Heart left ventricle (tissue), 13 donors: ENCODE measurements around the gene TMEM185B.

Source experiments
- POLR2A ChIP-seq, 2 donors: fragments of 450-650 bp; IDR thresholded peaks; one replicate each; pipeline ENCODE4 v1.6.1; 2017; ENCODE audit warnings: antibody characterized with exemption in 2 of 2, mild to moderate bottlenecking in 2 of 2, moderate library complexity in 2 of 2
- TF ChIP-seq, protein P1 (sequence below), 12 donors: fragments of 200-600 bp; sonication (generic) in 4 of 12; IDR thresholded peaks; one replicate each; pipeline versions ENCODE4 v1.5.0 to v1.8.0; 2018 to 2022; ENCODE audit warnings: antibody characterized with exemption in 12 of 12, mild to moderate bottlenecking in 5 of 12
- donor health status: ischemic (EF 13 %, LVEDD 7.1; RV severe dilation, severe dysfunction).
- donor health status: DM: no; HTN: yes; CAD: no.
- donor health status: DM: no; HTN: no; CAD: no.
- donor health status: ischemic (EF 25% LVEDD 6.9; RV normal size, moderate dysfunction).
- donor health status: ischemic (EF 25% LVEDD 5.7; RV mildly dilated, moderate dysfunction).
- donor health status: ischemic (EF 35%, LVEDD 5.7; RV mildly dilated, moderate dysfunction).
- donor health status: nonischemic (EF 11% LVEDD 7.7; RV severe dilation, severe dysfunction).
- donor health status: DM: yes; HTN: yes; CAD: no.
- donor health status: PGD.
- donor health status: ischemic (EF 29% LVEDD 5.4; RV normal size, mild dysfunction).
- donor health status: nonischemic (EF 23%, LVEDD 6.1; RV moderate dilation, normal function).

DNA sequence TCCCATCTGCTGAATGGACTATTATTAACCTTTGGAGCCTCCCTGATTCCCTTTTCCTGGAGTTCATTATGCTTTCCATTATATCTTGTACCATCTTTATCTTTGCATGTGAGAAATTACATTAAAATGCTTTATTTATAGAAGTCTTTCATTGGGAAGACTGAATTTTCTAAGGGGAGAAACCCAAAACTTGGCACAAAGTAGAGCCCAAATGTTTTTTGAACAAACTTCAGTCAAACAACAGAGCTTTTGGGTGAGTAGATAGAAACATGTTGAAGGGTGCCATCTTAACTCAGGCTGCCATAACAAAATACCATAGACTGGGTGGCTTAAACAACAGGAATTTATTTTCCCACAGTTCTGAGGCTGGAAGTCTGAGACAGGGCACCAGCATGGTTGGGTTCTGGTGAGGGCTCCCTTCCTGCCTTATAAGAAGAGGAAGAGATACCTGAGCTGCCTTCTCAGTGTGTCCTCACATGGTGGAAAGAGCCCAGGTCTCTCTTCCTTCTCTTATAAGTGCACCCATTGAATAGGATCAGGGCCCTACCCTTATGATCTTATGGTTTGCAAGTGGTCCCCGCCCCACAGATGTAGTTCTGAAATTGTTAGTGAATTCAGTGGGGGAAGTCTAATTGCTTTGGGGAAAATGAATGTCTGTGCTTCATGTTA is 48.6 kb upstream of the TMEM185B start:
- TF ChIP-seq, protein P1, sequence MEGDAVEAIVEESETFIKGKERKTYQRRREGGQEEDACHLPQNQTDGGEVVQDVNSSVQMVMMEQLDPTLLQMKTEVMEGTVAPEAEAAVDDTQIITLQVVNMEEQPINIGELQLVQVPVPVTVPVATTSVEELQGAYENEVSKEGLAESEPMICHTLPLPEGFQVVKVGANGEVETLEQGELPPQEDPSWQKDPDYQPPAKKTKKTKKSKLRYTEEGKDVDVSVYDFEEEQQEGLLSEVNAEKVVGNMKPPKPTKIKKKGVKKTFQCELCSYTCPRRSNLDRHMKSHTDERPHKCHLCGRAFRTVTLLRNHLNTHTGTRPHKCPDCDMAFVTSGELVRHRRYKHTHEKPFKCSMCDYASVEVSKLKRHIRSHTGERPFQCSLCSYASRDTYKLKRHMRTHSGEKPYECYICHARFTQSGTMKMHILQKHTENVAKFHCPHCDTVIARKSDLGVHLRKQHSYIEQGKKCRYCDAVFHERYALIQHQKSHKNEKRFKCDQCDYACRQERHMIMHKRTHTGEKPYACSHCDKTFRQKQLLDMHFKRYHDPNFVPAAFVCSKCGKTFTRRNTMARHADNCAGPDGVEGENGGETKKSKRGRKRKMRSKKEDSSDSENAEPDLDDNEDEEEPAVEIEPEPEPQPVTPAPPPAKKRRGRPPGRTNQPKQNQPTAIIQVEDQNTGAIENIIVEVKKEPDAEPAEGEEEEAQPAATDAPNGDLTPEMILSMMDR (IDR thresholded peaks at IDR 0.05), result no peak
- no peak for TF ChIP-seq POLR2A (IDR thresholded peaks at IDR 0.05)
